ENCODE results near the gene AGTPBP1. TPM values are rescaled to one million over a fixed set of nuclear protein-coding genes. Genes with fewer than 3 reads are reported as not detected.

Gene AGTPBP1
- total and polyA plus RNA-seq, 2 experiments from 2014 or later, result 31.4 to 58.0 TPM

DNA sequence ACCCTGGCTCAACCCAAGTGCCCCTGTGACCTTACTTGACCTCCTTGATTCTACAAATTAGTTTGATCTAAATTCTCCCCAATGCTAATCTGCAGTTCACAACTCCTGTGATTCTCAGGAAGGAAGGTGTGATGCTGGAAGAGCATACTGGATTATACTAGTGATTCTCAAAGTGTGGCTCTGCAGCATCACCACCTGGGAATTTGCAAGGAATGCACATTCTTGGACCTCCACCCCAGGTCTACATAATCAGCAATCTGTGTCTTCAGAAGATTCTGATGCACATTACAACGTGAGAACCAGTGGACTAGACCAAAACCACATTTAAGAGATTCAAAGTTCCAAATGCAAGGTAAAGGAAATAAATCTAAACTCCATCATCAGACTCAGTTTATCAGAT, 198.6 kb downstream of the AGTPBP1 start:
- no peaks in the 10 kb centered on the region for H3K27me3 Mint-ChIP-seq (ENCODE audit: insufficient read depth, low read depth, poor library complexity)
- H3K27ac Mint-ChIP-seq, result peak overlapping the region; percentile 30
- H3K4me3 Mint-ChIP-seq, result no peak overlapping the region
- Histone ChIP-seq H3K36me3 (ENCODE audit: insufficient read depth) (no peaks in the 10 kb centered on the region), H3K27ac (ENCODE audit: low read depth) (no peak overlapping the region), H3F3A (replicated peaks; ENCODE audit: low read depth) (no peaks in the 10 kb centered on the region), H3K9me2 (ENCODE audit: insufficient read depth) (no peaks in the 10 kb centered on the region), H4K20me1 (replicated peaks; ENCODE audit: insufficient read depth) (no peaks in the 10 kb centered on the region), H3K79me2 (replicated peaks; ENCODE audit: insufficient read depth) (no peaks in the 10 kb centered on the region), H3K4me3 (no peak overlapping the region), H3K4me1 (ENCODE audit: insufficient read depth) (peaks cover 9% of the 10 kb centered on the region; the same call in 1 of the 2 replicates), H2AFZ (no peak overlapping the region), H3K27me3 (ENCODE audit: insufficient read depth) (no peaks in the 10 kb centered on the region), H3K4me2 (no peak overlapping the region)
- ATAC-seq (peak; percentile 62), DNase-seq (ENCODE audit: low spot score) (peak; percentile 47)
- no peaks in the 10 kb centered on the region for H3K36me3 Mint-ChIP-seq (ENCODE audit: low read depth)
- H3K9me3 Mint-ChIP-seq, result no peaks in the 10 kb centered on the region
- TF ChIP-seq CTCF (conservative IDR thresholded peaks at IDR 0.05; ENCODE audit: low read depth in 2 of 2), result peak in 1 of 2 experiments; percentile 21; a peak in 1 of 4 replicates
- TF ChIP-seq ZNF331 (CRISPR knock-in tag; IDR thresholded peaks at IDR 0.05; ENCODE audit: low read depth), result no peak
- no peak for TF ChIP-seq EZH2phosphoT487 (IDR thresholded peaks at IDR 0.05; ENCODE audit: unreplicated experiment)
- TF ChIP-seq JUNB (IDR thresholded peaks at IDR 0.05; ENCODE audit: unreplicated experiment), result no peak
- TF ChIP-seq, protein P1, sequence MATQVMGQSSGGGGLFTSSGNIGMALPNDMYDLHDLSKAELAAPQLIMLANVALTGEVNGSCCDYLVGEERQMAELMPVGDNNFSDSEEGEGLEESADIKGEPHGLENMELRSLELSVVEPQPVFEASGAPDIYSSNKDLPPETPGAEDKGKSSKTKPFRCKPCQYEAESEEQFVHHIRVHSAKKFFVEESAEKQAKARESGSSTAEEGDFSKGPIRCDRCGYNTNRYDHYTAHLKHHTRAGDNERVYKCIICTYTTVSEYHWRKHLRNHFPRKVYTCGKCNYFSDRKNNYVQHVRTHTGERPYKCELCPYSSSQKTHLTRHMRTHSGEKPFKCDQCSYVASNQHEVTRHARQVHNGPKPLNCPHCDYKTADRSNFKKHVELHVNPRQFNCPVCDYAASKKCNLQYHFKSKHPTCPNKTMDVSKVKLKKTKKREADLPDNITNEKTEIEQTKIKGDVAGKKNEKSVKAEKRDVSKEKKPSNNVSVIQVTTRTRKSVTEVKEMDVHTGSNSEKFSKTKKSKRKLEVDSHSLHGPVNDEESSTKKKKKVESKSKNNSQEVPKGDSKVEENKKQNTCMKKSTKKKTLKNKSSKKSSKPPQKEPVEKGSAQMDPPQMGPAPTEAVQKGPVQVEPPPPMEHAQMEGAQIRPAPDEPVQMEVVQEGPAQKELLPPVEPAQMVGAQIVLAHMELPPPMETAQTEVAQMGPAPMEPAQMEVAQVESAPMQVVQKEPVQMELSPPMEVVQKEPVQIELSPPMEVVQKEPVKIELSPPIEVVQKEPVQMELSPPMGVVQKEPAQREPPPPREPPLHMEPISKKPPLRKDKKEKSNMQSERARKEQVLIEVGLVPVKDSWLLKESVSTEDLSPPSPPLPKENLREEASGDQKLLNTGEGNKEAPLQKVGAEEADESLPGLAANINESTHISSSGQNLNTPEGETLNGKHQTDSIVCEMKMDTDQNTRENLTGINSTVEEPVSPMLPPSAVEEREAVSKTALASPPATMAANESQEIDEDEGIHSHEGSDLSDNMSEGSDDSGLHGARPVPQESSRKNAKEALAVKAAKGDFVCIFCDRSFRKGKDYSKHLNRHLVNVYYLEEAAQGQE (IDR thresholded peaks at IDR 0.05; ENCODE audit: unreplicated experiment), result no peak
- TF ChIP-seq ZNF462 (CRISPR knock-in tag; IDR thresholded peaks at IDR 0.05), result 0 out of 2 replicates have a peak, but pooled peaks have one; percentile 15
- TF ChIP-seq EZH2 (IDR thresholded peaks at IDR 0.05; ENCODE audit: low read depth, unreplicated experiment), result no peak
- H3K4me1 Mint-ChIP-seq, result peaks cover 14% of the 10 kb centered on the region
